ENCODE data around the gene HMGB4.

- TF ChIP-seq TAF1 (IDR thresholded peaks at IDR 0.05; ENCODE audit: borderline replicate concordance, low read depth, low read length) (no peak), POLR2AphosphoS5 (IDR thresholded peaks at IDR 0.05; ENCODE audit: low read depth, low read length) (no peak)
Observed at GRCh38 chr1:33821291-33821690, 42.6 kb upstream of the HMGB4 start.

Data from GM12892 (cell line).